Smooth muscle cell (in vitro differentiated cells): ENCODE data around the gene MEIS2. TPM values are rescaled to one million over a fixed set of nuclear protein-coding genes. Genes with fewer than 3 reads are reported as not detected.
A peak's percentile ranks its signal among the peaks of the same experiment; 100 is the strongest.

Experiments
- DNase-seq: peaks from one replicate; lab custom pipeline; 2025; ENCODE audit not compliant: unreplicated experiment; lab: John Stamatoyannopoulos, UW
- H2AFZ ChIP-seq: fragments of 200-600 bp; sonication (generic); 2 replicates; pipeline ENCODE4 v1.6.0; 2016; ENCODE audit warnings: antibody characterized with exemption, low read depth, mild to moderate bottlenecking
- H3F3A ChIP-seq: fragments of 200-600 bp; sonication (generic); 2 replicates; pipeline ENCODE4 v1.6.0; 2017; ENCODE audit warnings: antibody characterized with exemption, low read depth
- H3K27ac ChIP-seq: fragments of 200-600 bp; sonication (generic); 2 replicates; pipeline ENCODE4 v1.5.1; 2016; ENCODE audit warnings: low read depth, mild to moderate bottlenecking
- H3K27me3 ChIP-seq: fragments of 200-600 bp; sonication (generic); 2 replicates; pipeline ENCODE4 v1.6.1; 2016; ENCODE audit warnings: low read depth, mild to moderate bottlenecking
- H3K36me3 ChIP-seq: fragments of 200-600 bp; sonication (generic); 2 replicates; pipeline ENCODE4 v1.5.1; 2016; ENCODE audit warnings: low read depth
- H3K4me1 ChIP-seq: fragments of 200-600 bp; sonication (generic); 2 replicates; pipeline ENCODE4 v1.5.1; 2016; ENCODE audit warnings: low read depth
- H3K4me2 ChIP-seq: fragments of 200-600 bp; sonication (generic); 2 replicates; pipeline ENCODE4 v1.6.0; 2016; ENCODE audit warnings: mild to moderate bottlenecking
- H3K4me3 ChIP-seq: fragments of 200-600 bp; sonication (generic); 2 replicates; pipeline ENCODE4 v1.5.1; 2016; ENCODE audit warnings: mild to moderate bottlenecking
- H3K79me2 ChIP-seq: fragments of 200-600 bp; sonication (generic); 2 replicates; pipeline ENCODE4 v1.6.0; 2016; ENCODE audit warnings: low read depth, mild to moderate bottlenecking
- H3K9ac ChIP-seq: fragments of 200-600 bp; sonication (generic); 2 replicates; pipeline ENCODE4 v1.6.0; 2016; ENCODE audit warnings: low read depth
- H3K9me3 ChIP-seq: fragments of 200-600 bp; sonication (generic); replicated peaks from 2 replicates; pipeline ENCODE4 v1.5.1; 2016; ENCODE audit warnings: low read depth
- H4K20me1 ChIP-seq: fragments of 200-600 bp; sonication (generic); 2 replicates; pipeline ENCODE4 v1.6.0; 2016; ENCODE audit warnings: low read depth
- WGBS: methylation state at CpG from one replicate; pipeline ENCODE4 v1.1.7; 2016; ENCODE audit warnings: low lambda C conversion rate; 5-methylcytosine and 5-hydroxymethylcytosine counted together
- polyA plus RNA-seq: library from polyadenylated mRNA; unstranded; fragments of >200 nt; fragmentation: Nextera tagmentation; extraction: Ambion mirVana; gene quantifications from 2 replicates; pipeline ENCODE4 v1.2.1, GENCODE V29; 2016
- total RNA-seq: library from RNA; depleted of rRNA; stranded (reverse); fragments of >200 nt; gene quantifications from 2 replicates; pipeline ENCODE4 v1.2.3, GENCODE V29; 2014
- TF ChIP-seq, protein P1 (sequence below): fragments of 200-600 bp; sonication (generic); IDR thresholded peaks from 2 replicates; pipeline ENCODE4 v1.5.1; 2017; ENCODE audit warnings: borderline replicate concordance, mild to moderate bottlenecking, antibody characterized with exemption; ENCODE audit not compliant: insufficient read depth, poor library complexity, severe bottlenecking

Gene MEIS2
- total and polyA plus RNA-seq, 2 experiments from 2014 or later, result 13.0 to 33.4 TPM

DNA sequence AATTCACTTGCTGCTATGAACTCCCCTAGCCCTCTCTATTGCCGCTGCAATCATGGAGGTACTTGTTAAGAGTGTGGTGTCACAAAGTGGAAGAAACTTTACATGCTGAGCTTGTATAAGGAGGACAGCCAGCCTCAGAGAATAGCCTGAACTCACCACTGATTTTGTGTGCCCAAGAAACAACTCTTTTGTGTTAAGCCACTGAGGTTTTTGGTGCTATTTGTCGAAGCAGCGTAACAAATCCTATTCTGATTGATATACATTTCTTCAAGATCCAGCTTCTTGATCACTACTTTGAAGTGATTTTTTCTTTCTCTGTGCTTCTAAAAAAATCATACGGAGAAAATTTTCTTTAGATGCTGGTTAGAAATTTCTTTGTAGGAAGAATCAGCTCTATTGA lies 132.4 kb downstream of the MEIS2 start:
- H3K36me3 ChIP-seq, result no peaks in the 10 kb centered on the region
- H3K9me3 ChIP-seq, result no peaks in the 10 kb centered on the region
- no peaks in the 10 kb centered on the region for H4K20me1 ChIP-seq
- over 99% methylated on average over 4 of the region's 4 CpGs for WGBS
- H3K79me2 ChIP-seq, result no peaks in the 10 kb centered on the region
- no peak overlapping the region for H3K4me3 ChIP-seq
- no peak overlapping the region for H3K4me2 ChIP-seq
- H3K4me1 ChIP-seq, result no peaks in the 10 kb centered on the region
- TF ChIP-seq, protein P1, sequence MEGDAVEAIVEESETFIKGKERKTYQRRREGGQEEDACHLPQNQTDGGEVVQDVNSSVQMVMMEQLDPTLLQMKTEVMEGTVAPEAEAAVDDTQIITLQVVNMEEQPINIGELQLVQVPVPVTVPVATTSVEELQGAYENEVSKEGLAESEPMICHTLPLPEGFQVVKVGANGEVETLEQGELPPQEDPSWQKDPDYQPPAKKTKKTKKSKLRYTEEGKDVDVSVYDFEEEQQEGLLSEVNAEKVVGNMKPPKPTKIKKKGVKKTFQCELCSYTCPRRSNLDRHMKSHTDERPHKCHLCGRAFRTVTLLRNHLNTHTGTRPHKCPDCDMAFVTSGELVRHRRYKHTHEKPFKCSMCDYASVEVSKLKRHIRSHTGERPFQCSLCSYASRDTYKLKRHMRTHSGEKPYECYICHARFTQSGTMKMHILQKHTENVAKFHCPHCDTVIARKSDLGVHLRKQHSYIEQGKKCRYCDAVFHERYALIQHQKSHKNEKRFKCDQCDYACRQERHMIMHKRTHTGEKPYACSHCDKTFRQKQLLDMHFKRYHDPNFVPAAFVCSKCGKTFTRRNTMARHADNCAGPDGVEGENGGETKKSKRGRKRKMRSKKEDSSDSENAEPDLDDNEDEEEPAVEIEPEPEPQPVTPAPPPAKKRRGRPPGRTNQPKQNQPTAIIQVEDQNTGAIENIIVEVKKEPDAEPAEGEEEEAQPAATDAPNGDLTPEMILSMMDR, result no peak
- DNase-seq, result no peak
- no peak overlapping the region for H3K9ac ChIP-seq
- no peak overlapping the region for H3K27ac ChIP-seq
- no peaks in the 10 kb centered on the region for H3F3A ChIP-seq
- no peak overlapping the region for H2AFZ ChIP-seq
- H3K27me3 ChIP-seq, result no peaks in the 10 kb centered on the region

DNA sequence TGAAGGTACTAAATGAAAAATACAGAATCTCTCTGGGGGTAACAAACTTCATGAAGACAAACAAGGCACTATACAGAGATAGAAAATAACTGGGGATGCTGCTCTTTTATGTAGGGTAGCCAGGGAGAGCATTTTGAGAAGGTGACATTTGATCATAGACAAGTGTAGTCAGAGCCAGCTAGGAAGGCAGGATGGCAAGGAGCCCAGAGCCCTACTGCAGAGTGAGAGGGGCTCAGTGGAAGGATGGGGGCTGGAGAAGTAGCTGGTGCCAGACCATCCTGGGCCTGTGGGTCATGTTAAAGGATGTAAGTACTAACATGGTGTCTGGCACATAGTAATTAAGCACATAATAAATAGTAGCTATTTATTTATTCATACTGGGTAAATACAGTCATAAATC lies 133.6 kb downstream of the MEIS2 start:
- Histone ChIP-seq H4K20me1 (no peaks in the 10 kb centered on the region), H3F3A (no peaks in the 10 kb centered on the region), H3K9me3 (no peaks in the 10 kb centered on the region), H2AFZ (no peak overlapping the region), H3K27ac (no peak overlapping the region), H3K36me3 (no peaks in the 10 kb centered on the region), H3K9ac (no peak overlapping the region), H3K79me2 (no peaks in the 10 kb centered on the region), H3K27me3 (no peaks in the 10 kb centered on the region), H3K4me3 (no peak overlapping the region), H3K4me1 (no peaks in the 10 kb centered on the region), H3K4me2 (no peak overlapping the region)
- DNase-seq, result no peak
- TF ChIP-seq, protein P1, result no peak

DNA sequence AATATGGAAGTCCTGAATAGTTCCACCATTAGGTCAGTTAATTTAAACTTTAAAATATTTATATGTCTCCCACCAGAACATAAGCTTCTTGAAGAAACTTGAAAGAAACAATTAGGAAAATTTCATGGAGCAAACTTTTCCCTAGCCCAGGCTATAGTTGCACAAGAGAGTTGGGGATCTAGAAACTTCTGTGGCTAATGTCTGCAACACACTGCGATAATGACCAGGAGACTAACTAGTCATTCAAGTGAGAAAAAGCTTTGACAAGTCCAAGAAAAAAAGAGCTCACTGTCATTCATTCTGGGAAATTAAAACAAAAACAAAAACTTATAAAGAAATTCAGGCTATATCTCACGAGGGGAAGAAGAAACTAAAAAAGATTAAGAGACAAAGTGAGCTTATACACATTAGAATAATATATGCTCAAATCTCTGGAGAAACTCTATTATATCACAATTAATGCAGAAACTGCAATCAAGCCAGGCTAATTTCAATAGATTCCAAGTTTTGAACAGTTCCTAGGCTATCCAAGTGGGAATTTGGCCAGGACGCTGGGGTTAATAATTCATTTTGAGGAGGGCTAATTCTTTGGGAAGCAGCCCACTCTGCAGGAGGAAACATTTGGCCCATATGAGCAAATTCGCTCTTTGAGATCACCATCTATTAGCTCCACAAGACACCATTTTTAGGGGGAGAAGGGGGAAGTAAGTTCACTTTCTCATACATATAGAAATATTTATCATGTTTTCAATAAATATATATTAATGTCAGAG lies 134.6 kb downstream of the MEIS2 start:
- no peak overlapping the region for H3K4me3 ChIP-seq
- TF ChIP-seq, protein P1, result no peak
- H3K79me2 ChIP-seq, result no peaks in the 10 kb centered on the region
- H3K4me2 ChIP-seq, result peak overlapping the region; percentile 2
- H3K27ac ChIP-seq, result no peak overlapping the region
- peaks cover 7% of the 10 kb centered on the region for H3F3A ChIP-seq
- no peaks in the 10 kb centered on the region for H3K36me3 ChIP-seq
- no peak overlapping the region for H2AFZ ChIP-seq
- no peaks in the 10 kb centered on the region for H4K20me1 ChIP-seq
- 81% methylated on average over 4 of the region's 4 CpGs for WGBS
- H3K9me3 ChIP-seq, result no peaks in the 10 kb centered on the region
- no peak for DNase-seq
- peaks cover 2% of the 10 kb centered on the region for H3K4me1 ChIP-seq
- no peak overlapping the region for H3K9ac ChIP-seq
- no peaks in the 10 kb centered on the region for H3K27me3 ChIP-seq

DNA sequence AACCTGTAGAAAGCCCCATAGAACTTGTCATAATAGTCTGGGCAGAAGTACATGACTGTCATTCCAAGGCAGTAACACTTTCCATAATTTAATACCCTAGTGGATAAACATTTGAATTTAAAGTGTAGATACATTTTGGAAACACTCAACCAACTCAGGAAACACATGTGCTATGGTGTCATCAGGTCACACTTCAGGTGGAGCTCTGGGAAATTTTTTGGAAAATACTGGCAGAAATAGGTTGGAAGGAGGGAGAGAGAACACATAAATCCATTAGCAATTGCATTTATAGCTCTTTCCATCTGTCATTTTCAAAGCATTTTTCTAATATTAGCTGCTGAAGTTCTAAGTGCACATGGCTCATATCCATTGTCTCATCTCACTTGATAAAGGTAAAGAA lies 135.7 kb downstream of the MEIS2 start:
- Histone ChIP-seq H3K4me2 (no peak overlapping the region), H2AFZ (no peak overlapping the region), H3K4me3 (no peak overlapping the region), H3F3A (peaks cover 16% of the 10 kb centered on the region), H3K9ac (no peak overlapping the region), H3K36me3 (no peaks in the 10 kb centered on the region), H3K9me3 (no peaks in the 10 kb centered on the region), H3K4me1 (peaks cover 14% of the 10 kb centered on the region), H3K79me2 (no peaks in the 10 kb centered on the region), H3K27me3 (no peaks in the 10 kb centered on the region), H3K27ac (no peak overlapping the region), H4K20me1 (no peaks in the 10 kb centered on the region)
- TF ChIP-seq, protein P1, result no peak
- DNase-seq, result no peak
